GM04504 (cell line): ENCODE results near the gene SHISA6.

Experiments
- DNase-seq: peaks from one replicate; pipeline ENCODE4 v3.0.0-alpha.2; 2012; ENCODE audit warnings: low read depth

Gene SHISA6

GRCh38 chr17:11240841-11241610 lies at the start of gene SHISA6:
TSS of gene SHISA6 (plus strand) at chr17:11241213.
- no peak for DNase-seq

GRCh38 chr17:11195801-11196200 lies 45.2 kb upstream of the SHISA6 start:
- DNase-seq = no peak

GRCh38 chr17:11204991-11205390 lies 36.0 kb upstream of the SHISA6 start:
- DNase-seq = no peak

DNA sequence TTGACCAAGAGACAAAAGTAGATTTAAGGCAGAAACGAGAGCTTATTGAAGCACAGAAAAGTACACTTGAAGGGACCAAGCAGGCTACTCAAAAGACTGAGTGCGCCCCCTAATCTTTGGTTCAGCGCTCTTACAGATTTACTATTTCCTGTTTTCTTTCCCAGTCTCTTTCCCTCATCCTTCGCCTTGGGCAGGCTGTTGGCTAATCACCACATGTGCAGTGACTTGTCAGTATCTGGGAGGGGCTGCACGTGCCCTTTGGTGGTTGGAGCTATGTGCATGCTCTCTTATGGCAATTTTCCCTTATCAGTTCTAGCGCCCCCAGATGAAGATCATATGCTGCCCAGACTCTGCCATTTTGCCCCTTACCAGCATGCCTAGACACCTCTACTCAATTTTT lies 35.4 kb upstream of the SHISA6 start:
- DNase-seq = no peak

GRCh38 chr17:11209906-11210305 lies 31.1 kb upstream of the SHISA6 start:
- no peak for DNase-seq

- DNase-seq = no peak
Measured at GRCh38 chr17:11212792-11213191, 28.2 kb upstream of the SHISA6 start.

DNA sequence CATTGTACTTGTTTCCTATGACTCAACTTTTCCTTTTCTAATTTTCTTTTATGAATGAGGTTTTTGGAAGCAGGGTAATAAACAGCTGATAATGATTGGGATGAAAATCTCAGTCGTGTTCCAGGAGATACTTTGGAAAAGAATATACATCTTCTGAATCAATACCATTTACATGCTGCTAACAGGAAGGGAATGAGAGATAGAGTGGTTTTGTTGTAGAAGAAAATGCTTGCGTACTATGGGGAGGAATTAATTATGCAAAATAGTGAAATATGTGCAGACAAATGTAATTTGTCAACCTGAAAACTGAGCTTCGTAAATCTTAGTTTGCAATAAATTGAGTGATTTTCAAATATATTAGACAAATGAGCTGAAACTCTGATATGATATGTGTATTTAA lies 24.0 kb upstream of the SHISA6 start:
- DNase-seq = no peak

DNA sequence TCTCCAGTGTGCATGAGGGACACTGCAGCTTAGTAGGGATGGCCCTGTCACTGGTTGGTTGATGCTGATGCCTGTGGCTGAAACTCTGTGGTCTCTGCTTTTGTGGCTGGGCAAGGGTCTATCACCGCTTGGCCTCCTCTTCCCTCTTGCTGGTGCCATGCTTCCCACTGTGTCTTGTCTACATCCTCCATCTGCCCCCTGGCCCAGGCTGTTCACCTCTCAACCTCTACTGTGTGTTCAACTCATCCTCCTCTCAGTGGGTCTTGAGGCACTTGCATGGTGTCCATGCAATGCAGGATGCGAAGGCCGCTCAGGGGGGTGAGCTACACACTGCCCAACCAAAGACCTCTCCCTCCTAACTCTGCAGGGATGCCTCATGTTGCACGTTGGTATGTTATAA lies 19.8 kb upstream of the SHISA6 start:
- no peak for DNase-seq

DNA sequence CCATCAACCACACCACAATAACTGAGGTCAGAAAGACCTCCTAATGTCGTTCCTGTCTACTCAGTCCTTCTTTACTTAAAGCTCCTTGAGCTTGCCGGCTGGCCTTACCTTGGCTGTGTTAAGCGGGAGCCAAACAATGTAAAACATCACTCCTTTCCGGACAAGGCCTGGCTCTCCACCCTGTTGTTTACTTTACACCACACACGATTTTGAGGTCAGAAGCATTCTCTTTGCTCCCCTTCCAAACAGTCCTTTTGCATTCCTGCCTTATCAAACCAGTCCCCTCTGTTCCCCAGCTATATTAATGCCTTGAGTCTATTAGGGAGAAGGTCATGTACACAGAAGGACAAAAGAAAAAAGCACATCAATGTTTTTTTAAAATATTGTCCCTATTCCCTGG lies 19.3 kb upstream of the SHISA6 start:
- DNase-seq = no peak

- no peak for DNase-seq
Measured at GRCh38 chr17:11238705-11239104, 2.3 kb upstream of the SHISA6 start.

DNA sequence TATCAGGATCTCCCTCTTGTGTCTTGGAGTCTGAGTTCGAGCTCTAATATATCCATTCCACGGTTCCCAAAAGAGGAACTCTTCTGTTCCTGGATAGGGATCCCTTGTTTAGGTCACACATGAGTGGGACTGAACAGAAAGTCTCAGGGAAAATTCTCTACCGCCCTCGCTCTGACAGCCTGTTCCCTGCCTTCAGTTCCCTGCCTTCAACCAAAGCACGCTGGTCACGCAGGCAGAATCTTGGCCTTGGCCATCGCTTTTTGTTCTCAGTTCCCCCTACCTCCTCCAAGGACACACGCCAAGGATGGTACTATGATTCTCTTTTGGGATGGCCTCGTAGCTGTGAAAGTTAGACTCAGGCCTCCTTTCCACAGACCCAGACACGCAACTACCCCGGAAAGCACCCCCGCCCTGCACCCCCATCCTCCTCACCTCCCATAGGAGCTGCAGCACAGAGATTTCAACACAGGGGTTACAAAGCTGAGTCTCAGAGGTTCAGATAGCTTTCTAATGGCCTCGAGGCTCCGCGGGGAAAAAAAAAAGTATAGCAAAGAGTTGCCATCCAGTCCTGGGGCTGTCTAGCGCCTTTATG lies 1.5 kb upstream of the SHISA6 start:
- DNase-seq = no peak

GRCh38 chr17:11240041-11240840 lies 772 bp upstream of the SHISA6 start:
- no peak for DNase-seq

DNA sequence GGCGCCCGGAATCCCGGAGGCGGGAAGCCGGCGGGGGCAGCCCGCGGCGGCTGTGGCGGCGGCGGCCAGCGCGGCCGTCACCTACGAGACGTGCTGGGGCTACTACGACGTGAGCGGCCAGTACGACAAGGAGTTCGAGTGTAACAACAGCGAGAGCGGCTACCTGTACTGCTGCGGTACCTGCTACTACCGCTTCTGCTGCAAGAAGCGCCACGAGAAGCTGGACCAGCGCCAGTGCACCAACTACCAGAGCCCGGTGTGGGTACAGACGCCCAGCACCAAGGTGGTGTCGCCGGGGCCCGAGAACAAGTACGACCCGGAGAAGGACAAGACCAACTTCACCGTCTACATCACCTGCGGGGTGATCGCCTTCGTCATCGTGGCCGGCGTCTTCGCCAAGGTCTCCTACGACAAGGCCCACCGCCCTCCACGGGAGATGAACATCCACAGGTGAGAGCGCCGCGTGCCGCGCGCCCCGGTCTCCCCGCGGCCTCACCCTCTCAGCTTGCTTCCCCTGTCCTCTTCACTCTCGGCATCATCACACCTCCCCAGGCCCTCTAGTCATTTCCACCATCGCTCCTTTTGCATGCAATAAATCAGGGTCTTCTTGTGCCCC lies 706 bp downstream of the SHISA6 start:
- DNase-seq = no peak

DNA sequence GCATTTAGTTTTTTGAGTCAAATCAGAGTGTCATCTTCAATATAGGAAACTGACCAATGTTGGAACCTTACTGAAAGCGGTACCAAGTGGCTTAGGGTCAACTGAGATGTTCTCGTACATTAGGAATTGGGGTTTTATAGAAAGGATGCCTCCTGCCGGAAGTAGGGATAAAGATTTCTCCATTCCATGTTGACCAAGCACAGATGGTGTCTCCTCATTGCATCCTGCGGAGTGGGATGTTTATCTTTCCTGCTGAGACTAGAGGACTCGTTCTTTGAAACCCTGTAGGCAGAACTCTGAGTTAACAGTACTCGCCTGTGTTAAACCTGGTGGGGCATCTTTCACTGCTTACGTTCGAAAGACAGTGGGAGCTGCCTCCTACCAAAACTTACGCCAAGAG lies 1.4 kb downstream of the SHISA6 start:
- no peak for DNase-seq

- no peak for DNase-seq
Measured at GRCh38 chr17:11244776-11245175, 3.8 kb downstream of the SHISA6 start.

GRCh38 chr17:11245187-11245586 lies 4.2 kb downstream of the SHISA6 start:
- no peak for DNase-seq

DNA sequence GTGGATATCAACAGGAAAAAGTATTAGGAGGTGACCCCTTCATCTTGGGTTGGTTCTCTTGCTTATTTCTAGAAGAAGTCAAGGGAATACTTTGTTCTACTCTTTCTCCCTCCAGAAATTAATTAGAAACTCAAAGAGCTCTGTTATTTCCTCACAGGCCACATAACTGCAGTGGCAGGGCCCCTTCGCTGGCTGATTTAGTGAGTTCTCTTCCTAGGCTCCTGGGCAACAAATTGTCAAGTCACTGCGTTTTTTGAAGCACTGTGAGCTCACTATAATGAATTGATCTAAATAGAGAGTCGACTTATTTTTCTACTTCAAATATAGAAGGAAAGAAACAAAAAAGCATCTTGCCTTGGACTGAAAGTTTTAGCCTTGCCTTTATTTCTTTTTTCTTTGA lies 4.8 kb downstream of the SHISA6 start:
- DNase-seq = no peak

DNA sequence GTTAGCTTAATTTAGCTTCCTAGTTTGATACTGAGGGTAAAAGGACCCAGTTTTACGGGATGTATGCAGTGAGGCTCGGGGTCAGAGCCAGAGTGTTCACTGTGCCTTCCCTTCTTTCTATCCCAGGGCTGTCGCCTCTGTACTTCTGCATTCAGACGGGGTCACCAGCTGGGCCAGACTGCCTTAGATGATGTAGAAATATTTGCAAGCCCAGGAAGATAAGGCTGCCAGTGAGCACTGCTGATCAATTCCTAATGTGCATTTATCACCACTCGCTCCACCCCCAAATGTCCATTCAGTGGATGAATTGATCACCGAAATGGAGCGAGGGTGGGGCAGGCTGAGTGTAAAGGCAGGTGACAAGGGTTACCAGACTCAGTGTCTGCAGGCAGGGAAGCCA lies 9.1 kb downstream of the SHISA6 start:
- DNase-seq = no peak

- DNase-seq = no peak
Measured at GRCh38 chr17:11251561-11252107, 10.6 kb downstream of the SHISA6 start.

- DNase-seq = no peak
Measured at GRCh38 chr17:11252146-11252545, 11.1 kb downstream of the SHISA6 start.

GRCh38 chr17:11256877-11257276 lies 15.9 kb downstream of the SHISA6 start:
- no peak for DNase-seq

DNA sequence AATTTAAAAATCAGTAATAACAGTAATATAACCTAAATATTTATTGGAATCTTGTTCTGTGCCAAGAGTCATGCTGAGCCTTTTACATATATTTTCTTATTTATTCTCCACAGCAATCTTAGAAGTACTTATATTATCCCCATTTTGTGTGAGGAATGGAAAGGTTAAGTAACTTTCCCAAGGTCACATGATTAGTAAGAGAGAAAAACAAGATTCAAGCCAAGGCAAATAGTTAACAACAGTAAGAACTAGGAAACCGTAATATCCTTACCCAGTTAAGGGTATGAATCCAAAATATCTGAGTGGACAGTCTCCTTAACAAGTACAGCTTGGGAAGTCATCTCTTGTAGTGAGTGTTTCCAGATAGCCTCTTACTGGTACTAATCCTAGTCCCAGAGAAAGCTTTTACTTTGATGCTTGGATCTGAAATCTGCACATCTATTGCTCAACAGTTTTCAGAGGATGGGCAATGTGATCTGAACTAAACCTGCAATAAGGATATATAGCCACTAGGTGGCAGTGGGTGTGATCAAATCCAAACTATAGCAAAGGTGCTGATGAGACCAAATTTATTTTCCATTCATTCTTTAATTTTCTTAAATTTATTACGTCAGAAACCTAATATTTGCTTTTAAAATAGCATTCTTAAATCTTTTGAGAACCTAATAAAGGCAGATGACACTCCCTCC lies 23.3 kb downstream of the SHISA6 start:
- no peak for DNase-seq
